Mononuclear cell (primary cell): ENCODE measurements around the gene CHST3. TPM values are rescaled to one million over a fixed set of nuclear protein-coding genes. Genes with fewer than 3 reads are reported as not detected.
"Not testable (repeated sequence)": the region's sequence is repeated elsewhere in the genome, so short reads cannot be mapped to it uniquely, and the experiment has no call there.

Source experiments
- H3K27me3 ChIP-seq: 2 replicates; pipeline ENCODE4 v1.6.0; 2011; ENCODE audit warnings: low read length, control low read depth; ENCODE audit not compliant: insufficient read depth
- H3K4me1 ChIP-seq: 2 replicates; pipeline ENCODE4 v1.5.1; 2011; ENCODE audit warnings: mild to moderate bottlenecking, low read length, control low read depth; ENCODE audit not compliant: insufficient read depth
- H3K4me3 ChIP-seq: 2 replicates; pipeline ENCODE4 v1.5.1; 2011; ENCODE audit warnings: mild to moderate bottlenecking, low read length, moderate library complexity
- H3K9me3 ChIP-seq: 2 replicates; pipeline ENCODE4 v1.5.1; 2011; ENCODE audit warnings: low read depth, mild to moderate bottlenecking, control low read depth, low read length
- total RNA-seq: library from RNA; depleted of rRNA; stranded (reverse); fragments of >200 nt; gene quantifications from one replicate; pipeline ENCODE4 v1.2.3, GENCODE V29; 2012

Gene CHST3
- total RNA-seq, 1 donor: under 0.01 TPM

- no peaks in the 10 kb centered on the region for H3K9me3 ChIP-seq
- H3K4me3 ChIP-seq: no peak overlapping the region
- no peaks in the 10 kb centered on the region for H3K4me1 ChIP-seq
- H3K27me3 ChIP-seq: no peaks in the 10 kb centered on the region
Measured at GRCh38 chr10:71974489-71975021, 10.4 kb downstream of the CHST3 start.

- Histone ChIP-seq H3K4me1 (no peaks in the 10 kb centered on the region), H3K27me3 (no peaks in the 10 kb centered on the region), H3K9me3 (no peaks in the 10 kb centered on the region), H3K4me3 (no peak overlapping the region)
Measured at GRCh38 chr10:71975087-71975870, 11.1 kb downstream of the CHST3 start.

GRCh38 chr10:71975871-71976725 lies 11.9 kb downstream of the CHST3 start:
- Histone ChIP-seq H3K4me1 (no peaks in the 10 kb centered on the region), H3K9me3 (no peaks in the 10 kb centered on the region), H3K4me3 (no peak overlapping the region), H3K27me3 (no peaks in the 10 kb centered on the region)

GRCh38 chr10:71977614-71977903 lies 13.4 kb downstream of the CHST3 start:
- H3K4me3 ChIP-seq, H3K9me3 ChIP-seq, H3K4me1 ChIP-seq, H3K27me3 ChIP-seq: not testable (repeated sequence)

GRCh38 chr10:71978476-71978875 lies 14.3 kb downstream of the CHST3 start:
- Histone ChIP-seq H3K27me3 (no peaks in the 10 kb centered on the region), H3K9me3 (no peaks in the 10 kb centered on the region), H3K4me1 (no peaks in the 10 kb centered on the region), H3K4me3 (no peak overlapping the region)

- H3K27me3 ChIP-seq: no peaks in the 10 kb centered on the region
- no peaks in the 10 kb centered on the region for H3K9me3 ChIP-seq
- no peak overlapping the region for H3K4me3 ChIP-seq
- H3K4me1 ChIP-seq: no peaks in the 10 kb centered on the region
Measured at GRCh38 chr10:71978988-71979691, 14.9 kb downstream of the CHST3 start.

GRCh38 chr10:71979692-71980062 lies 15.5 kb downstream of the CHST3 start:
- Histone ChIP-seq H3K9me3 (no peaks in the 10 kb centered on the region), H3K4me1 (no peaks in the 10 kb centered on the region), H3K27me3 (no peaks in the 10 kb centered on the region), H3K4me3 (no peak overlapping the region)

- Histone ChIP-seq H3K27me3 (no peaks in the 10 kb centered on the region), H3K9me3 (no peaks in the 10 kb centered on the region), H3K4me3 (no peak overlapping the region), H3K4me1 (peaks cover 7% of the 10 kb centered on the region)
Measured at GRCh38 chr10:71980181-71981014, 16.2 kb downstream of the CHST3 start.

GRCh38 chr10:71981015-71981875 lies 17.1 kb downstream of the CHST3 start:
- Histone ChIP-seq H3K27me3 (no peaks in the 10 kb centered on the region), H3K9me3 (no peaks in the 10 kb centered on the region), H3K4me3 (no peak overlapping the region), H3K4me1 (peaks cover 8% of the 10 kb centered on the region)

- Histone ChIP-seq H3K9me3 (no peaks in the 10 kb centered on the region), H3K4me3 (no peak overlapping the region), H3K4me1 (peaks cover 8% of the 10 kb centered on the region), H3K27me3 (no peaks in the 10 kb centered on the region)
Measured at GRCh38 chr10:71981876-71982230, 17.7 kb downstream of the CHST3 start.

GRCh38 chr10:71982269-71983178 lies 18.3 kb downstream of the CHST3 start:
- Histone ChIP-seq H3K9me3 (no peaks in the 10 kb centered on the region), H3K4me1 (peaks cover 8% of the 10 kb centered on the region), H3K4me3 (no peak overlapping the region), H3K27me3 (no peaks in the 10 kb centered on the region)

- no peaks in the 10 kb centered on the region for H3K9me3 ChIP-seq
- H3K4me3 ChIP-seq: no peak overlapping the region
- no peaks in the 10 kb centered on the region for H3K27me3 ChIP-seq
- peaks cover 8% of the 10 kb centered on the region for H3K4me1 ChIP-seq
Measured at GRCh38 chr10:71984126-71984808, 20.1 kb downstream of the CHST3 start.
